Right lobe of liver (tissue), 4 donors: ENCODE data around the gene REXO4.

Source experiments
- POLR2A ChIP-seq: fragments of 450-650 bp; IDR thresholded peaks from one replicate; pipeline ENCODE4 v1.6.1; 2017; ENCODE audit warnings: antibody characterized with exemption, mild to moderate bottlenecking
- TF ChIP-seq, protein P1 (sequence below), 4 donors: fragments of 200-600 bp in 3 of 4; fragments of 450-650 bp in 1 of 4; IDR thresholded peaks; one replicate each; pipeline versions ENCODE4 v1.5.1 to v1.8.0; 2016 to 2022; ENCODE audit warnings: antibody characterized with exemption in 4 of 4, mild to moderate bottlenecking in 2 of 4
- donor health status: DM: no; HTN: no; CAD: no.
- donor health status: DM: no; HTN: no; CAD: no.
- donor health status: DM: no; HTN: yes; CAD: no.

DNA sequence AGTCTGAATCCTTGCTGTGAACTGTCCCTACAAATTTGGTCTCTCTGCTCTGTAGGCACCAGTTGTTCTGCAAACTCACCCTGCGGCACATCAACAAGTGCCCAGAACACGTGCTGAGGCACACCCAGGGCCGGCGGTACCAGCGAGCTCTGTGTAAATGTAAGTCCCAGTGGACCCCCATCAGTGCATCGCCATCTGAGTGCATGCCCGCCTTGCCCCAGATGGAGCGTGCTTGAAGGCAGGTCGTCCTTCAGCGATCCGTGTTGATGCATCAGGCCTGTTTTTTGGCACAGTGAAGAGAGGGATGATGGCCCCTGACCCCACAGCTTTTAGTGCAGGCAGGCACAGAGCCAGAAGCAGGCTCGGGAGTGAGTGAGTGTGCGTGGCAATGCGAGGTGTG lies 60.2 kb downstream of the REXO4 start:
- TF ChIP-seq, protein P1, sequence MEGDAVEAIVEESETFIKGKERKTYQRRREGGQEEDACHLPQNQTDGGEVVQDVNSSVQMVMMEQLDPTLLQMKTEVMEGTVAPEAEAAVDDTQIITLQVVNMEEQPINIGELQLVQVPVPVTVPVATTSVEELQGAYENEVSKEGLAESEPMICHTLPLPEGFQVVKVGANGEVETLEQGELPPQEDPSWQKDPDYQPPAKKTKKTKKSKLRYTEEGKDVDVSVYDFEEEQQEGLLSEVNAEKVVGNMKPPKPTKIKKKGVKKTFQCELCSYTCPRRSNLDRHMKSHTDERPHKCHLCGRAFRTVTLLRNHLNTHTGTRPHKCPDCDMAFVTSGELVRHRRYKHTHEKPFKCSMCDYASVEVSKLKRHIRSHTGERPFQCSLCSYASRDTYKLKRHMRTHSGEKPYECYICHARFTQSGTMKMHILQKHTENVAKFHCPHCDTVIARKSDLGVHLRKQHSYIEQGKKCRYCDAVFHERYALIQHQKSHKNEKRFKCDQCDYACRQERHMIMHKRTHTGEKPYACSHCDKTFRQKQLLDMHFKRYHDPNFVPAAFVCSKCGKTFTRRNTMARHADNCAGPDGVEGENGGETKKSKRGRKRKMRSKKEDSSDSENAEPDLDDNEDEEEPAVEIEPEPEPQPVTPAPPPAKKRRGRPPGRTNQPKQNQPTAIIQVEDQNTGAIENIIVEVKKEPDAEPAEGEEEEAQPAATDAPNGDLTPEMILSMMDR (IDR thresholded peaks at IDR 0.05), result no peak
- no peak for TF ChIP-seq POLR2A
